Liver (tissue), 9 donors: ENCODE results near the gene ZNF488. TPM values are rescaled to one million over a fixed set of nuclear protein-coding genes. Genes with fewer than 3 reads are reported as not detected.
"Not testable (repeated sequence)": the region's sequence is repeated elsewhere in the genome, so short reads cannot be mapped to it uniquely, and the experiment has no call there.

Experiments used
- DNase-seq: peaks from one replicate; pipeline ENCODE4 v3.0.0-alpha.2; 2017; ENCODE audit warnings: low spot score
- H3K27ac ChIP-seq, 2 donors: one replicate each; pipeline ENCODE4 v1.7.0; 2013; ENCODE audit warnings: inconsistent platforms in 2 of 2, low read length in 2 of 2, control low read depth in 1 of 2, low read depth in 1 of 2, mild to moderate bottlenecking in 1 of 2
- H3K27me3 ChIP-seq, 4 donors: one replicate each; pipeline versions ENCODE4 v1.6.1 to v1.7.0; 2013; ENCODE audit warnings: low read length in 3 of 4, inconsistent platforms in 1 of 4, mild to moderate bottlenecking in 1 of 4, moderate library complexity in 1 of 4; ENCODE audit not compliant: control insufficient read depth in 4 of 4, insufficient read depth in 4 of 4
- H3K36me3 ChIP-seq, 4 donors: one replicate each; pipeline versions ENCODE4 v1.6.1 to v1.7.0; 2013; ENCODE audit warnings: low read length in 3 of 4, mild to moderate bottlenecking in 3 of 4, low read depth in 1 of 4, moderate library complexity in 1 of 4; ENCODE audit not compliant: control insufficient read depth in 4 of 4, insufficient read depth in 3 of 4
- H3K4me1 ChIP-seq, 4 donors: one replicate each; pipeline versions ENCODE4 v1.6.1 to v1.7.0; 2013; ENCODE audit warnings: low read length in 3 of 4, mild to moderate bottlenecking in 3 of 4, moderate library complexity in 1 of 4; ENCODE audit not compliant: control insufficient read depth in 4 of 4, insufficient read depth in 4 of 4
- H3K4me3 ChIP-seq, 3 donors: one replicate each; pipeline versions ENCODE4 v1.6.1 to v1.7.0; 2013; ENCODE audit warnings: low read length in 3 of 3, control low read depth in 1 of 3, low read depth in 1 of 3, mild to moderate bottlenecking in 1 of 3
- H3K9ac ChIP-seq, 2 donors: one replicate each; pipeline ENCODE4 v1.7.0; 2013; ENCODE audit warnings: low read length in 2 of 2, mild to moderate bottlenecking in 2 of 2, moderate library complexity in 2 of 2, control low read depth in 1 of 2, low read depth in 1 of 2
- H3K9me3 ChIP-seq, 4 donors: one replicate each; pipeline versions ENCODE4 v1.6.1 to v1.7.0; 2013; ENCODE audit warnings: low read length in 3 of 4; ENCODE audit not compliant: control insufficient read depth in 4 of 4
- ATF3 ChIP-seq: IDR thresholded peaks from 2 replicates; pipeline ENCODE4 v1.6.1; 2016; ENCODE audit warnings: antibody characterized with exemption
- EGR1 ChIP-seq, 2 donors: IDR thresholded peaks; 2 replicates each; pipeline ENCODE4 v1.6.1; 2016 to 2018; ENCODE audit warnings: antibody characterized with exemption in 2 of 2, low read depth in 2 of 2
- FOXA1 ChIP-seq: IDR thresholded peaks from 2 replicates; pipeline ENCODE4 v1.6.1; 2016; ENCODE audit warnings: antibody characterized with exemption
- FOXA2 ChIP-seq: IDR thresholded peaks from 2 replicates; pipeline ENCODE4 v1.6.1; 2016; ENCODE audit warnings: antibody characterized with exemption
- GABPA ChIP-seq, 2 donors: IDR thresholded peaks in 1 of 2; conservative IDR thresholded peaks in 1 of 2; 2 replicates each; pipeline ENCODE4 v1.6.1; 2016; ENCODE audit warnings: antibody characterized with exemption in 2 of 2, mild to moderate bottlenecking in 1 of 2, moderate library complexity in 1 of 2
- HNF4A ChIP-seq, 2 donors: conservative IDR thresholded peaks; 2 replicates each; pipeline ENCODE4 v1.6.1; 2016; ENCODE audit warnings: antibody characterized with exemption in 2 of 2, mild to moderate bottlenecking in 2 of 2
- HNF4G ChIP-seq: IDR thresholded peaks from 2 replicates; pipeline ENCODE4 v1.6.1; 2016; ENCODE audit warnings: antibody characterized with exemption
- JUND ChIP-seq, 2 donors: IDR thresholded peaks; 2 replicates each; pipeline ENCODE4 v1.6.1; 2016; ENCODE audit warnings: antibody characterized with exemption in 2 of 2
- NR2F2 ChIP-seq: IDR thresholded peaks from 2 replicates; pipeline ENCODE4 v1.6.1; 2016; ENCODE audit warnings: antibody characterized with exemption
- RAD21 ChIP-seq, 2 donors: IDR thresholded peaks; 2 replicates each; pipeline ENCODE4 v1.6.1; 2016; ENCODE audit warnings: antibody characterized with exemption in 2 of 2, mild to moderate bottlenecking in 2 of 2
- REST ChIP-seq: IDR thresholded peaks from 2 replicates; pipeline ENCODE4 v1.6.1; 2016; ENCODE audit warnings: antibody characterized with exemption, mild to moderate bottlenecking
- RXRA ChIP-seq, 2 donors: IDR thresholded peaks; 2 replicates each; pipeline ENCODE4 v1.6.1; 2017 to 2018; ENCODE audit warnings: antibody characterized with exemption in 2 of 2, mild to moderate bottlenecking in 1 of 2
- SP1 ChIP-seq: IDR thresholded peaks from 2 replicates; pipeline ENCODE4 v1.6.1; 2018; ENCODE audit warnings: antibody characterized with exemption, mild to moderate bottlenecking
- TAF1 ChIP-seq: conservative IDR thresholded peaks from 2 replicates; pipeline ENCODE4 v1.6.1; 2016; ENCODE audit warnings: antibody characterized with exemption, mild to moderate bottlenecking
- YY1 ChIP-seq: IDR thresholded peaks from 2 replicates; pipeline ENCODE4 v1.6.1; 2016; ENCODE audit warnings: antibody characterized with exemption, mild to moderate bottlenecking
- WGBS: extraction: QIAGEN DNeasy Blood & Tissue Kit; methylation state at CpG from one replicate; pipeline ENCODE4 v1.1.7; 2013; 5-methylcytosine and 5-hydroxymethylcytosine counted together
- polyA plus RNA-seq, 2 donors: library from polyadenylated mRNA; stranded (reverse) in 1 of 2; unstranded in 1 of 2; fragments of 200-250 nt in 1 of 2; fragments of >200 nt in 1 of 2; fragmentation: Nextera tagmentation in 1 of 2; extraction: Ambion mirVana in 1 of 2; gene quantifications; one replicate each; pipeline versions ENCODE4 v1.2.1 to v1.2.3, GENCODE V29; 2013 to 2015
- total RNA-seq, 2 donors: library from RNA; depleted of rRNA; stranded (reverse); fragments of >200 nt; gene quantifications; one replicate each; pipeline ENCODE4 v1.2.3, GENCODE V29; 2014
- TF ChIP-seq, protein P1 (sequence below): IDR thresholded peaks from 2 replicates; pipeline ENCODE4 v1.6.1; 2016; ENCODE audit warnings: antibody characterized with exemption
- TF ChIP-seq, protein P2 (sequence below): IDR thresholded peaks from 2 replicates; pipeline ENCODE4 v1.6.1; 2016; ENCODE audit warnings: antibody characterized with exemption
- TF ChIP-seq, protein P3 (sequence below): fragments of 150-350 bp; IDR thresholded peaks from 2 replicates; pipeline ENCODE4 v1.5.1; 2017; ENCODE audit warnings: improper control_type of control experiment, low read depth, low read length; ENCODE audit not compliant: missing input control
- donor health status: healthy.
- donor health status: healthy.
- donor health status: healthy.
- donor health status: healthy.
- donor health status: healthy.

Gene ZNF488
- total and polyA plus RNA-seq, 4 donors = 0.02 to 0.09 TPM; not detected in 2

GRCh38 chr10:47418321-47418720 lies 34.2 kb upstream of the ZNF488 start:
- no peaks in the 10 kb centered on the region for H3K27me3 ChIP-seq
- H3K36me3 ChIP-seq = no peaks in the 10 kb centered on the region
- WGBS = 90% methylated on average over 6 of the region's 6 CpGs

GRCh38 chr10:47416305-47417218 lies 32.5 kb upstream of the ZNF488 start:
- H3K9ac ChIP-seq, H3K9me3 ChIP-seq, H3K36me3 ChIP-seq, H3K27ac ChIP-seq, H3K27me3 ChIP-seq, DNase-seq, H3K4me1 ChIP-seq, H3K4me3 ChIP-seq: not testable (repeated sequence)
- WGBS = 94% methylated on average over 6 of the region's 6 CpGs

More at GRCh38 chr10:47418321-47418720, 34.2 kb upstream of the ZNF488 start:
- Histone ChIP-seq H3K4me3 (no peak overlapping the region), H3K9me3 (no peaks in the 10 kb centered on the region), H3K27ac (no peak overlapping the region), H3K4me1 (no peaks in the 10 kb centered on the region), H3K9ac (no peak overlapping the region)
- TF ChIP-seq TAF1 (no peak), JUND (IDR thresholded peaks at IDR 0.05) (no peak), FOXA2 (no peak)
- no peak for DNase-seq

GRCh38 chr10:47415520-47416304 lies 31.6 kb upstream of the ZNF488 start:
- TF ChIP-seq FOXA2 (no peak), HNF4G (no peak), TAF1 (no peak), JUND (IDR thresholded peaks at IDR 0.05) (no peak), RAD21 (IDR thresholded peaks at IDR 0.05) (no peak), EGR1 (IDR thresholded peaks at IDR 0.05; ENCODE audit: low read depth in 2 of 2) (no peak), HNF4A (conservative IDR thresholded peaks at IDR 0.05) (no peak), FOXA1 (no peak), REST (no peak), GABPA (IDR thresholded peaks at IDR 0.05 in 1 of 2, conservative IDR thresholded peaks at IDR 0.05 in 1 of 2) (no peak), YY1 (no peak), SP1 (no peak), RXRA (IDR thresholded peaks at IDR 0.05) (no peak), ATF3 (no peak), NR2F2 (no peak)
- TF ChIP-seq, protein P1, sequence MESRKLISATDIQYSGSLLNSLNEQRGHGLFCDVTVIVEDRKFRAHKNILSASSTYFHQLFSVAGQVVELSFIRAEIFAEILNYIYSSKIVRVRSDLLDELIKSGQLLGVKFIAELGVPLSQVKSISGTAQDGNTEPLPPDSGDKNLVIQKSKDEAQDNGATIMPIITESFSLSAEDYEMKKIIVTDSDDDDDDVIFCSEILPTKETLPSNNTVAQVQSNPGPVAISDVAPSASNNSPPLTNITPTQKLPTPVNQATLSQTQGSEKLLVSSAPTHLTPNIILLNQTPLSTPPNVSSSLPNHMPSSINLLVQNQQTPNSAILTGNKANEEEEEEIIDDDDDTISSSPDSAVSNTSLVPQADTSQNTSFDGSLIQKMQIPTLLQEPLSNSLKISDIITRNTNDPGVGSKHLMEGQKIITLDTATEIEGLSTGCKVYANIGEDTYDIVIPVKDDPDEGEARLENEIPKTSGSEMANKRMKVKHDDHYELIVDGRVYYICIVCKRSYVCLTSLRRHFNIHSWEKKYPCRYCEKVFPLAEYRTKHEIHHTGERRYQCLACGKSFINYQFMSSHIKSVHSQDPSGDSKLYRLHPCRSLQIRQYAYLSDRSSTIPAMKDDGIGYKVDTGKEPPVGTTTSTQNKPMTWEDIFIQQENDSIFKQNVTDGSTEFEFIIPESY = no peak
- TF ChIP-seq, protein P2, sequence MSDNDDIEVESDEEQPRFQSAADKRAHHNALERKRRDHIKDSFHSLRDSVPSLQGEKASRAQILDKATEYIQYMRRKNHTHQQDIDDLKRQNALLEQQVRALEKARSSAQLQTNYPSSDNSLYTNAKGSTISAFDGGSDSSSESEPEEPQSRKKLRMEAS = no peak
- TF ChIP-seq, protein P3, sequence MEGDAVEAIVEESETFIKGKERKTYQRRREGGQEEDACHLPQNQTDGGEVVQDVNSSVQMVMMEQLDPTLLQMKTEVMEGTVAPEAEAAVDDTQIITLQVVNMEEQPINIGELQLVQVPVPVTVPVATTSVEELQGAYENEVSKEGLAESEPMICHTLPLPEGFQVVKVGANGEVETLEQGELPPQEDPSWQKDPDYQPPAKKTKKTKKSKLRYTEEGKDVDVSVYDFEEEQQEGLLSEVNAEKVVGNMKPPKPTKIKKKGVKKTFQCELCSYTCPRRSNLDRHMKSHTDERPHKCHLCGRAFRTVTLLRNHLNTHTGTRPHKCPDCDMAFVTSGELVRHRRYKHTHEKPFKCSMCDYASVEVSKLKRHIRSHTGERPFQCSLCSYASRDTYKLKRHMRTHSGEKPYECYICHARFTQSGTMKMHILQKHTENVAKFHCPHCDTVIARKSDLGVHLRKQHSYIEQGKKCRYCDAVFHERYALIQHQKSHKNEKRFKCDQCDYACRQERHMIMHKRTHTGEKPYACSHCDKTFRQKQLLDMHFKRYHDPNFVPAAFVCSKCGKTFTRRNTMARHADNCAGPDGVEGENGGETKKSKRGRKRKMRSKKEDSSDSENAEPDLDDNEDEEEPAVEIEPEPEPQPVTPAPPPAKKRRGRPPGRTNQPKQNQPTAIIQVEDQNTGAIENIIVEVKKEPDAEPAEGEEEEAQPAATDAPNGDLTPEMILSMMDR = no peak
- no peaks in the 10 kb centered on the region for H3K36me3 ChIP-seq
- no peaks in the 10 kb centered on the region for H3K9me3 ChIP-seq
- no peak for DNase-seq
- no peaks in the 10 kb centered on the region for H3K4me1 ChIP-seq
- 97% methylated on average over 6 of the region's 6 CpGs for WGBS
- H3K27me3 ChIP-seq = peaks cover 0 to 3% (median 0%) of the 10 kb centered on the region in 4 donors
- H3K4me3 ChIP-seq = no peak overlapping the region
- H3K27ac ChIP-seq = no peak overlapping the region
- H3K9ac ChIP-seq = no peak overlapping the region
